ENCODE results near the gene SARS1.

Gene SARS1

GRCh38 chr1:109251277-109252166 is 37.8 kb downstream of the SARS1 start:
- no peak for DNase-seq

DNA sequence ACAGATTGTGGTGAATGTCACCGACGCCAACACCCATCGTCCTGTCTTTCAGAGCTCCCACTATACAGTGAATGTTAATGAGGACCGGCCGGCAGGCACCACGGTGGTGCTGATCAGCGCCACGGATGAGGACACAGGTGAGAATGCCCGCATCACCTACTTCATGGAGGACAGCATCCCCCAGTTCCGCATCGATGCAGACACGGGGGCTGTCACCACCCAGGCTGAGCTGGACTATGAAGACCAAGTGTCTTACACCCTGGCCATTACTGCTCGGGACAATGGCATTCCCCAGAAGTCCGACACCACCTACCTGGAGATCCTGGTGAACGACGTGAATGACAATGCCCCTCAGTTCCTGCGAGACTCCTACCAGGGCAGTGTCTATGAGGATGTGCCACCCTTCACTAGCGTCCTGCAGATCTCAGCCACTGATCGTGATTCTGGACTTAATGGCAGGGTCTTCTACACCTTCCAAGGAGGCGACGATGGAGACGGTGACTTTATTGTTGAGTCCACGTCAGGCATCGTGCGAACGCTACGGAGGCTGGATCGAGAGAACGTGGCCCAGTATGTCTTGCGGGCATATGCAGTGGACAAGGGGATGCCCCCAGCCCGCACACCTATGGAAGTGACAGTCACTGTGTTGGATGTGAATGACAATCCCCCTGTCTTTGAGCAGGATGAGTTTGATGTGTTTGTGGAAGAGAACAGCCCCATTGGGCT is 38.6 kb downstream of the SARS1 start:
- no peak for DNase-seq

- DNase-seq: no peak
Measured at GRCh38 chr1:109252893-109253802, 39.4 kb downstream of the SARS1 start.

- DNase-seq: no peak
Measured at GRCh38 chr1:109253803-109254620, 40.3 kb downstream of the SARS1 start.

DNA sequence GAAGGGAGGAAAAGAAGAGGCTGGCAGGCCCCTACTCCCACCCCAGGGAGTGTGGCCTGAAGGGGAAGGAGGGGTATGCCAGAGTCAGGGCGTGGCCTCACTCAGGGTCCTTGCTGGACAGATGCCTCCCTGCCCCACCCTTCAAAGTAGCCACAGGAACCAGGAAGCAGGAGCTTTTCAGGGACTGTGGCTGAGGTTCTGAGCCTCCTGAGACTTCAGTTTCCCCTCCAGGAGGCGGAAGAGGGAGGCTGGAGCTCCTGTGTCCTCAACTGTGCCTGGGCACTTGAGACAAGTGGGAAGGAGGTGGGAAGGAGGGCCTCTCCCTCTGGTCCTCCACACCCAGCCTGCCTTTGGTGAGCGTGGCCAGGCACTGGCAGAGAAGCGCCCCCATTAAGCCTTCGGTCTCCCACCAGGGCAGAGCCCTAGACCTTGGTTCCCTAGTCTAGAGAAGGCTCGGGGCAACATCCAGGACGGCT is 40.9 kb downstream of the SARS1 start:
- no peak for DNase-seq

DNA sequence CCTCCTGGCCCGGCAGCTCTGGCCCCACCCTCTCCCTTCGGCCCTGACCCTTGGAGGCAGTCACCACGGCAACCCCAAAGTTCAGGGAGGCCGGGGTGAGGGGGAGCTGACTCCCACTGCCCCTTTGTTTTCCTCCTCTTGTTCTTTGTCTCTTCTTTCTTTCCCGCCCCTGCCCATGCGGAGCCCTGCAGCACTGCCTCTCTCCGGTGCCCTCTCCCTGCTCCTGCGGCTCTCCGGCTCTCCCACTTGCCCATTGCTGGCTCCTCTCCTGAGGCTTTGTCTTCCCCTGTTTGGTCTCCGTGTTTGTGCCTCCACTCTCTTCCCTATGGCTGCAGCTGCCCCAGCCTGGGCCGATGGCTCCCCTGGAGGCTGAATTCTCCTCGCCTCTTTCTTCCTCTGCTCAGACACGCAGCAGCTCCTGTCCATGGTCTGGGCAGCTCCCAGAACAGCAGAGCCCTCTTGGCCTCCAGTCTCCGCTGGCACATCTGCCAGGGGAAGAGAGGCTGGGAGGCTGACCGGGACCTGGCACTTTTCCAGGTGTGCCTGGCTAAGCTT is 41.5 kb downstream of the SARS1 start:
- no peak for DNase-seq

DNA sequence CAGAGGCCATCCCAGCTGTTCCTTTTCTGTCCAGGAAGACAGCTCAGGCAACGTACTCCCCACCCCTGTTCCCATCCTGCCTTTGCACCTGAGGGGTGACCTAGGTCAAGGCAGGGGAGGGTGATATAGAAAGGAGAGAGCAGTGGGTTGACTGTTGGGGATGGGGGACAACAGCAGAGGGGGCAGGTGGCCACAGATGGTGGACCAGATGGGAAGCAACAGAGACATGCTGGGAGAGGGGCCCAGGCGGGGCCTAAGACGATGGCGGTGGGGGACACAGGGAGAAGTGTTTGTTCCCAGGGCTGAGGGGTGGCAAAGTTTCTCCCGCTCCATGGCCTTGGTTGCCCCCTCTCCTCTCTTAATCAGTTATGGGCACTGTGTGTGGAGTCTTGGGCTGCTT is 42.0 kb downstream of the SARS1 start:
- no peak for DNase-seq

- no peak for DNase-seq
Measured at GRCh38 chr1:109256085-109256484, 42.4 kb downstream of the SARS1 start.

DNA sequence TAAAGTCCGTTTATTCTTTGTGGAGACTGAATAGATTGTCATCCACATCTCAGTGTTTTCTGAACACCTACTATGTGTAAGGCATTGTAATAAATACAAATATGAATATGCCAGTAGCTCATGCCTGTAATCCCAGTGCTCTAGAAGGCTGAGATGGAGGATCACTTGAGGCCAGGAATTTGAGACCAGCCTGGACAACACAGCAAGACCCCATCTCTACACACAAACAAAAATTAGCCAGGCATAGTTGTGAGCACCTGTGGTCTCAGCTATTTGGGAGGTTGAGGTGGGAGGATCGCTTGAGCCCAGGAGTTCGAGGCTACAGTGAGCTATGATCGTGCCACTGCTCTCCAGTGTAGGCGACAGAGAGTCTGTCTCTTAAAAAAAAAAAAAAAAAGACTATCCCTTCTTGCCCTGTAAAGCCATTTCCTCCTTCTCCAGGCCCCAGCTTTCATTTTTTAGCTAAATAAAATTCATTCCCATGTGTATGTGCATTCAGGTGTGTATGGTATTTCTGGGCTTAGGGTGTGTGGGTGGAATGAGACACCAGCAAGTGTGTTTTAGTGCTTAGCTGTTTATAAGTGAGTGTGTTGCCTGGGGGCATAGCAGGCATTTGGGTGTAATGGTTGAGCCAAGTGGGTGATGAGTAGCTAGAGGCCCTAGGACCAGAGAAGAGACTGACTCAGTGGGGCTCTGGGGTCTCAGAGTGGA is 43.4 kb downstream of the SARS1 start:
- DNase-seq: no peak

DNA sequence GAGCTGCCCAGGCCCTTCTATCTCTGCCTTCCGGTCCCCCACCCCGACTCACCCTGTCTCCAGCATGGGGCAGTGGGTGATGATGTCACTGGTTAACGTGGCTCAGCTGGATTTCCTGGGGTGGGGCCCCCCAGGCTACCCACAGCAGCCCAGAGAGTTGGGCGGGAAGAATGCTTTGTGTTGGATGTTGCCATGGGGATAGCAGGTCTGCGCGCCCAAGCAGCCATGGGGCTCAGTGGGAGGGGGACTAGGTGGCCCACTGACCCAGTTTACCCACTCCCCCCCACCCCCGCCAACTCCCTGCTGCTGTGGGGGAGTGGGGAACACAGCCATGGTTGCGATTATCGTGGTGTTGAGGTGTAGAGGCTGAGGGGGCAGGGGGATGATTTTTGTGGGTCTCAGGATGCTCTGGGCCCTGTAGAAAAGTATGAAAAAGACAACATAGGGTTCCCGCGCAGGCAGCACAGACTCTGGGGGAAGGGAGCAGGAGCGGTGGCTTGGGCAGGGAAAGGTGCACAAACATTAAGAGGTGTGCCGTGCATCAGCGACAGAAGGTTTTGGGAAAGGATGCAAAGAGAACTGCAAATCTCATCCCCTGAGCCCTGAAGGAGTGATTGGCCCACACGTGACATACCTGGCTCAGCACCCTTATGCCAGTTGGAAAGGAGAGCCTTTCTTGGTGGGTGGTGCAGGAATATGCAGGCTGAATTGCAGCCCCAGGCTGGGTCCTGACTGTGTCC is 44.1 kb downstream of the SARS1 start:
- DNase-seq: no peak

DNA sequence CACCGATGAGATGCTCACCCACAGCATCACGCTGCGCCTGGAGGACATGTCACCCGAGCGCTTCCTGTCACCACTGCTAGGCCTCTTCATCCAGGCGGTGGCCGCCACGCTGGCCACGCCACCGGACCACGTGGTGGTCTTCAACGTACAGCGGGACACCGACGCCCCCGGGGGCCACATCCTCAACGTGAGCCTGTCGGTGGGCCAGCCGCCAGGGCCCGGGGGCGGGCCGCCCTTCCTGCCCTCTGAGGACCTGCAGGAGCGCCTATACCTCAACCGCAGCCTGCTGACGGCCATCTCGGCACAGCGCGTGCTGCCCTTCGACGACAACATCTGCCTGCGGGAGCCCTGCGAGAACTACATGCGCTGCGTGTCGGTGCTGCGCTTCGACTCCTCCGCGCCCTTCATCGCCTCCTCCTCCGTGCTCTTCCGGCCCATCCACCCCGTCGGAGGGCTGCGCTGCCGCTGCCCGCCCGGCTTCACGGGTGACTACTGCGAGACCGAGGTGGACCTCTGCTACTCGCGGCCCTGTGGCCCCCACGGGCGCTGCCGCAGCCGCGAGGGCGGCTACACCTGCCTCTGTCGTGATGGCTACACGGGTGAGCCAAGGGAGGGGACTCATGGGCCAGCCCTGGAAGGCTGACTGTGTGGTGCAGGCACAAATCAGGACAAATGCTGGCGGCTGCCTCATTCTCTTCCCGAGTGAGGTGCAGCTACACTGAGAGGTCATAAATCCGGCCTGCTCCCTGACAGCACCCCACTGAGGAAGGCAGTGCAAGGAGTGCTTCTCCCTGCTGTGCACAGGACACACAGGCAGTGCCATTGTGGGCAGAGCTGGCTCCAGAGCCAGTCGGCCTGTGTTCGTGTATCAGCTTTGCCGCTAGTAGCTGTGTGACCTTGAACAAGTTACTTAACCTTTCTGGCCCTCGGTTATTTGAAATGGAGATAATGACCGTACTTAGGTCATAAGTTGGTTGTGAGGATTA is 45.1 kb downstream of the SARS1 start:
- DNase-seq: no peak

GRCh38 chr1:109259674-109260557 is 46.2 kb downstream of the SARS1 start:
- DNase-seq: no peak

- DNase-seq: no peak
Measured at GRCh38 chr1:109261006-109261405, 47.3 kb downstream of the SARS1 start.

DNA sequence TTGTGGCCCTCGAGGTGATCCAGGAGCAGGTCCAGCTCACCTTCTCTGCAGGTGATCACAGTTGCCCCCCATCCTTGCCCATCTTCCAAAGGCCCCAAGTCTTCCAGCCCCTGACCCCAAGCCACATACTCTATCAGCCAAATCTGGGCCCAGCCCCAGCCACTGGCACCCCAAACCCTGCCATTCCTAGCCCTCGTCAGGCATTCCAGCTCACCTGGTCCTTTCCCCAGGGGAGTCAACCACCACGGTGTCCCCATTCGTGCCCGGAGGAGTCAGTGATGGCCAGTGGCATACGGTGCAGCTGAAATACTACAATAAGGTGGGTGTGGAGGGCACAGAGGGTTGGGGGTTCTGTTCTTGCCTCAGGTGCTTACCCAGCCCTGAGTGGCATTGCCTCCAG is 47.9 kb downstream of the SARS1 start:
- DNase-seq: no peak

GRCh38 chr1:109262231-109263055 is 48.7 kb downstream of the SARS1 start:
- no peak for DNase-seq

GRCh38 chr1:109263234-109263596 is 49.5 kb downstream of the SARS1 start:
- no peak for DNase-seq

Measured in suppressor macrophage treated with lipopolysaccharide for 4 hours (primary cell).